ENCODE measurements around the gene MCF2L.
"Not testable (repeated sequence)": the region's sequence is repeated elsewhere in the genome, so short reads cannot be mapped to it uniquely, and the experiment has no call there.

The MCF2L gene

DNA sequence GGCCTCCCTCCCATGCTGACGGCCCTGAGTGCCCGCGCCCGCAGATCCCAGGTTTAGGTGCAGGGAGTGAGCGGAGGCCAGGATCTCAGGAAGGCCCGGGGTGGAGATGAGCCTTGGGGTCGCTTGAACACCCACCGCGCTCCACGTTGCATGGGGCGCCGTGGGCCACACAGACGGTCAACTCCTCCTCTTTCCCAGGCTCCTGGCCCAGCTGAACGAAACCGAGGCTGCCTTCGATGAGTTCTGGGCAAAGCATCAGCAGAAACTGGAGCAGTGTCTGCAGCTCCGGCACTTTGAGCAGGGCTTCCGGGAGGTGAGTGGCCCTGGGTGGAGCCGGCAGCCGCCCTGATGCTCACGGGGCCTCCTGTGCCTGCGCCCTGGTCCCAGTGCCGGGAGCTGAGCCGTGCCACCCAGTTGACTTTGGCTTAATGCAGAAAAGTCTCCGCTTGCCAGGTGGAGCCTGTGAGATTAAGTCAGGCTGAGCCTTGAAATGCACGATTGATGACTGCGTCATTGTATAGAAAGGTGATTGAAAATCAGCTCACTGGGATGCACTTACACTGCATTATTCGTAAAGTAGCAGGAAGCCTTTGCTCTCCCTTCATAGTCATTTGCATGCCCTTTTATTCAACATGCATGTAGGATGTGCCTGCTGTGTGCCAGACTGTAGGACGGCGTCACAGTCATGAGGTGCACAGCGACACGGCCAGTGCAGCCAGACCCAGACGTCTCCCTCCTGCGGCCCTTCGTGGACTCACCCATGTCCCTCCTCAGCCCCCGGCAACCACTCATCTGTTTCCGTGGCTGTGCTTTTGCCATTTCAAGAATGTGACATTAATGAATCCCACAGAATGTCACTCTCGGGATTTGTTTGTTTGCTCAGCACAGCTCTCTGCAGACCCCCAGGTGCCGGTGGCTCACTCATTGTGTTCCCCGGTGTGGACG is 101.1 kb downstream of the MCF2L start:
- DNase-seq = no peak

DNA sequence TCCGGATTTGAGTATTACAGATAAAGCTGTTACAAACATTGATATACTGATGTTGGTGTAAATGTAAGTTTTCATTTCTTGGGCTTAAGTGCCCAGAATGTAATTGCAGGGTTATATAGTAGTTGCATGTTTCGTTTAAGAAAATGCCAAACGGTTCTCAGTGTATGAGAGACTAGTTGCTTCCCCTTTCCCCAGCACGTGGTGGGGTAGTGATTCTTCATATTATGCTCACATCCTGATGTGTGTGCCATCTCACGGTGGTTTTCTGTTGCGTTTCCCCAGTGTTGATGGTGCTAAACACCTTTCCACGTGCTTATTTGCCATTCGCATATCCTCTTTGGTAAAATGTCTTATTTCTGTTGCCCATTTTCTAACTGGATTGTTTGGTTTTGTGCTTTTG is 101.8 kb downstream of the MCF2L start:
- DNase-seq = no peak

DNA sequence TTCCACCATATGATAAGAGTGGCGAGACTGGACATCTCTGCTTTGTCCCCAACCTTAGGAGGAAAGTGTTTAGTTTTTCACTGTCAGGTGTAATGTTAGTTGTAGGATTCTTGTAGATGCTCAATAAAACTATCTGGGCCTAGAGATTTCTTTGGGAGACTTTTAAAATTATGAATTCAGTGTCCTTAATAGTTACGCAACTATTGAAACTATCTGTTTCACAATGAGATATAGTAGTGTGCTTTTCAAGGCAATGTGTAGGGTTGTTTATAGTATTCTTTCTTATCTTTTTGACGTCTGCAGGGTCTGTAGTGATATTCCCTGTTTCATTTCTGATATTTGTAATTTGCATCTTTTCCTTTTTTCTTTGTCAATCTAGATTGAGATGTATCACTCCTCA is 103.4 kb downstream of the MCF2L start:
- no peak for DNase-seq

DNA sequence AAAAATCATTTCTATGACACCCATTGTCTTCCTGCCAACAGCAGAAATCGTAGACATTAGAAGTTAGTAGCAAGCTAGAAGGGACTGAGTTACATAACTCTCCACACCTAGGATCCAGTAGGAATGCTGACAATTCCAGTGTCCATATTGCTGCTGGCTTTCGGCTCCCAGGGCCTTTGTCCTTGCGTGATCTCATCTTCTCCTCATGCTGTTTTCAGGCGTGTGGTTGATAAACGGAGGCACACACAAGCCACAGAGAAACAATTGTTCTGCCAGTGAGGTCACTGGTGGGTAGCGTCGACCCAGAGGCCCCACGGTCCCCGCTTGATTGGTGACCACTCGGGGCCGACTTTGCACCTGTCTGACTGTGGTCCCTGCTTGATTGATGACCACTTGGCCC is 104.9 kb downstream of the MCF2L start:
- DNase-seq = no peak

DNA sequence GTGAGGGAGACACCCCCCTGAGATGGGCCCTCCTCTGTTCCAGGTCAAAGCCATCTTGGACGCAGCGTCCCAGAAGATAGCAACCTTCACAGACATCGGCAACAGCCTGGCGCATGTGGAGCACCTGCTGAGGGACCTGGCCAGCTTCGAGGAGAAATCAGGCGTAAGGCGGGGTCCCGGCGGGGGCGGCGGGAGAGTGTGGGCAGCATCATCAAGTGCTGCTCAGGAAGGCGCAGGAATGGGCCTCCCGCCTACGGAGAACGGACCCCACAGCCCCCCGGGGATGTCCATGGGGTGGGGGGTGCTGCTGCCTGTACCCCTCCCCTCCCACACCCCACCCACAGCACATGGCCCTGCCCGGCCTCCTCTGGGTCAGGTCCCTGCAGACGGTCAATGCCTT is 105.4 kb downstream of the MCF2L start:
- no peak for DNase-seq

DNA sequence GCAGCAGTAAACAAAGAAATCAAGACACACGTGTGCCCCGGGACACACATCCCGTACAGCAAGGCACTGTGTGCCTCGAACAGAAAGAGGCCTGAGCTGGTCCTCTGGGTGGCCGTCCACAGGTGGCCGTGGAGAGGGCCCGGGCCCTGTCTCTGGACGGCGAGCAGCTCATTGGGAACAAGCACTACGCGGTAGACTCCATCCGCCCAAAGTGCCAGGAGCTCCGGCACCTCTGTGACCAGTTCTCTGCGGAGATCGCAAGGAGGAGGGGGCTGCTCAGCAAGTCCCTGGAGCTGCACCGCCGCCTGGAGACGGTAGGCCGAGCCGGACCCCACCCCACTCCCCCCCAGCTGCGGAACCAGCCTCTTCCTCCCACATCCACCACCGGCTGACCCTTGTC is 105.9 kb downstream of the MCF2L start:
- no peak for DNase-seq

DNA sequence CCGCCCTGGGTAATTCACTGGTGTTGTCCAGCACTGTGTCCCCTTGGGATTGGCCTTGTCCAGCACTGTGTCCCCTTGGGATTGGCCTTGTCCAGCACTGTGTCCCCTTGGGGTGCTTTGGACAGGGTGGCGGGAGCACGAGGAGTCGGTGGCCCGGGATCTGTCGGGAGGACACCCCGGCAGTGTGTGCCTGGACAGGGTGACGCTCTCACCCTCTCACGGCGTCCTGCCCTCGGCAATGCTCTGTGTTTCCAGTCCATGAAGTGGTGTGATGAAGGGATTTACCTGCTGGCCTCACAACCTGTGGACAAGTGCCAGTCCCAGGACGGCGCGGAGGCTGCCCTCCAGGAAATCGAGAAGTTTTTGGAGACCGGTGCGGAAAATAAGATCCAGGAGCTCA is 106.7 kb downstream of the MCF2L start:
- no peak for DNase-seq

DNA sequence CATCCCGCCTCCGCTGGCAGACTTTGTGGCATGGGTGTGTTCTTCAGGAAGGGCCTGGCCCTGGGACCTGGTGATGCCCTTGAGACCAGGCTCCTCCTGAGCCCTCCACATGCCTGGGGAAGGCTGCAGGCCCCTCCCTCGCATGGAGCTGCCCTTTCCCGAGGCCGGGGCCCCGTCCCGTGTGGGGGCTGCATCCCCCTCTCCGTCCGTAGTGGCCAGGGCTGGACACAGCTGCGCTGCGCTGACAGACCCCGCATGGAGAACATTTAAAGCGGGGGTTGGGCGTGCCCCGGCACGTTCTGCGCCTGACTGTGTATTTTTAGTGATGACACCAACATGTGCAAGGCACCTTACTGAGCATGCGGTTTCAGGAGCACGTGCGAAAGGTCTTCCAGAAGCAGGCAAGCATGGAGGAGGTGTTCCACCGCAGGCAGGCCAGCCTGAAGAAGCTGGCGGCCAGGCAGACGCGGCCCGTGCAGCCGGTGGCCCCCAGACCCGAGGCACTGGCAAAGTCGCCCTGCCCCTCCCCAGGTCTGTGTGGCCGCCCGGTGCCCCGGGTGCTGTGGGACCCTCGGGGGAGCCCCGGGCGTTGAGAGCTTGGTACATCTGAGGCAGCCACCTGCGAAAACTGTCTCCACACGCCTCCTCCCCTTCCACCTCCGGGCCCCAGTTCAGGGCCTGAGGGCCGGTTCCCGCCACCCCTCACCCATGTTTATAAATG is 107.8 kb downstream of the MCF2L start:
- DNase-seq = no peak

DNA sequence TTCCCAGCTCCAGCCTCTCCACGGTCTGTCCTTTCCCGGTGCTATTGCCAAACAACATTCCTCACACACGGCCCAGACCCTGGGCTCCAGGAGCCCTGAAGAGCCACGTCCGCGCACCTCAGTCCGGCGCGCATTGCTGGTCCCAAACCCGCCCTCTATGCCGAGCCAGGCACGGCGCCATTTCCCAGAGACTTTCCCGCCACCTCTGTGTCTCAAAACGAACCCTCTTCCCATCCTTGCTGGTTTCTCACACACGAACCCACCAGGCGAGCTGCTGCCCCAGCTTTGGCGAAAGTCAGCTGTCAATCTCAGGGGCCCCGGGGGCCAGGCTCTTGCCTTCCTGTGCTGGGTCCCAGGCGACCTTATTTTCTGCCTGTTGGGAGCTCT is 108.5 kb downstream of the MCF2L start:
- DNase-seq = no peak

DNA sequence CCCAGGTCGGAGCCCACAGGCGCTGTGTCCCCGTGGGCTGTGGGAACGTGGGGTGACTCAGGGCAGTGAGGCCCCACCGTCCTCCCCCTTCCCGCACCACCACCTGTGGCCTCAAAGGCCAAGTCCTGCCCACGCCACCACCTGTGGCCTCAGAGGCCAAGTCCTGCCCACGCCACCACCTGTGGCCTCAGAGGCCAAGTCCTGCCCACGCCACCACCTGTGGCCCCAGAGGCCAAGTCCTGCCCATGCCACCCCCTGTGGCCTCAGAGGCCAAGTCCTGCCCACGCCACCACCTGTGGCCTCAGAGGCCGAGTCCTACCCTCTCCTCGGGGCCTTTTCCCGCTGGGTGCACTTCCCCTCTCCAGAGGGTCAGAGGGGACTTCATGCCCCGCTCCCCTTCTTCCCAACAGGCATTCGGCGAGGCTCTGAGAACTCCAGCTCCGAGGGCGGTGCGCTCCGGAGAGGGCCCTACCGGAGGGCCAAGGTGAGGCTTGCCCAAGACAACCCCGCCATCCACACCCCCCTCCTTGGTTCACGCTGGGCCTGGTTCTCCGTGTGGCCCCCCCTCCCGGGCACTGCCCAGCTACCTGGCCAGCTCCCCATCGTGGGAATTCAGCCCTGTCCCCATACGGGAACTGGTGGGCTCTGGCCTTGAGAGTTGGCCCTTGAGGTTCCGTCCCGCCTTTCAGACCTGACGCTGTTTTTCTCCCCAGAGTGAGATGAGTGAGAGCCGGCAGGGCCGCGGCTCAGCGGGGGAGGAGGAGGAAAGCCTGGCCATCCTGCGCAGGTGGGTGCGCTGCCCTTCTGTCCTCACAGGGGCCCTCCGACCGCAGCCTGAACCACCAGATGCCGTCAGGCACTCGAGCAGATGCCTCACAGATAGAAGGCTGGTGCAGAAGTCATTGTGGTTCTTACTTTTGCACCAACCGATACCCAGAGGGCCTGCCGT is 109.2 kb downstream of the MCF2L start:
- no peak for DNase-seq

DNA sequence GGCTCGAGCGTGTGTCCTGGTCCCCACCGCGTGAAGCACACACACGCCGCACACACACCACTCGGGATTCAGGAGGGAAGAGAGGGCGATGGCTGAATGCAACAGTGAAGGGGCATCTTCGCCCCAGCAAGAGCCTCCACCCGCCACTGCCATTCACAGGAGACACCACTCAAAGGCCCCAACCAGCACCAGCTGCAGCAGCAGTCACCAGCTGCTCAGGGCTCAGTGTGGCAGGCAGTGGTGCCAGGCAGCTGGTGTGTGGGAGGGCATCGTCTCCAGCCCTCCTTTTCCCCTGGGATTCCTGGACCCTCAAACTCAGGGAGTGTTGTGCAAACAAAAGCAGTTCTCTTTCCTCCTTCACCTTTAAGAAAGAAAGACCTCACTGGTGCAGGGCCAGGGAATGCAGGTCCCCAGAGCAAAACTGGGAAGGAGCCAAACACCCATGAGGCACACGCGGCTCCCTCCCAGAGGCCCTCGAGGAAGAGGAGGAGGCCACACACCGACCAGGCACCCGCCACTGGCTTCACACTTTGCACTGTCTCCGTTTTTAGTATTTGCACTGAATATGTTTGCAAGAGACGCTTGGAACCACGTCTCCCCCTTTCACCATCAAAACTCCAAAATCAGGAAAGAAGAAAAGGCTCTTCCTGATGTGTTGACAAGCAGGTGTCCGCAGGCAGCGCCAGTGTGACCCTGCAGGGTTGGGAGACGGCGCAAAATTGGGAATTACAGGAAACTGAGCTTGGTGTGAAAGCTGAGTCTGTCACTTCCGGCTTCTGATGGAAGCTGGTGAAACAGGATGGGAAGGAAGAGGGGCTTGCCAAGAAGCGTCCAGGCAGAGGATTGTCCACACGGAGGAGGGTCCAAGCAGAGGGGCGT is 110.1 kb downstream of the MCF2L start:
- no peak for DNase-seq

DNA sequence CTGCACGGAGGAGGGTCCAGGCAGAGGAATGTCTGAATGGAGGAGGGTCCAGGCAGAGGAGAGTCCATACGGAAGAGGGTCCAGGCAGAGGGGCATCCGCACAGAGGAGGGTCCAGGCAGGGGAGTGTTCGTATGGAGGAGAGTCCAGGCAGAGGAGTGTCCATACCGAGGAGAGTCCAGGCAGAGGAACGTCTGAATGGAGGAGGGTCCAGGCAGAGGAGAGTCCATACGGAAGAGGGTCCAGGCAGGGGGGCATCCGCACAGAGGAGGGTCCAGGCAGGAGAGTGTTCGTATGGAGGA is 110.7 kb downstream of the MCF2L start:
- DNase-seq = not testable (repeated sequence)

DNA sequence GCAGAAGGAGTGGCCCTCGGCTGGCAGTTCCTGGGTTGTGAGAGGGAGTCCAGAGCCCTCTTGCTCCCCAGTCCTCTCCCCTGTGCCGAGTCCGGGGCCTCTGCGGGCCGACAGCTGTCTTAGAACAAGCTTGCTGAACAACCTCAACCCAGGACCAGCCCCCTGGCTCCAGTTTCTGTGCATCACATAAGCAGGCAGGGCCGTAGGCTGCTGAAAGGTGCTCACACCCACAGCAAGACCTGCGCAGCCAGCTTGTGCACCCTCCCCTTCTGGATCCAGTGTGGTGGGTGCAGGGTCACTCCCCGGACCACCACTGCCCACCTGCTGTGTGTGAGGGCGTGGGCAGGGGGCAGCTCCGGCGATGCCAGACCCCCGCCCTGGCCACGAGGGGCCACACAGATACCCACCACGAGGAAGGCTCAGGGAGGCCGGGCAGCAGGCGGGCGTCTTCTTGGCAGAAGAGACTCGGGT is 111.4 kb downstream of the MCF2L start:
- no peak for DNase-seq

DNA sequence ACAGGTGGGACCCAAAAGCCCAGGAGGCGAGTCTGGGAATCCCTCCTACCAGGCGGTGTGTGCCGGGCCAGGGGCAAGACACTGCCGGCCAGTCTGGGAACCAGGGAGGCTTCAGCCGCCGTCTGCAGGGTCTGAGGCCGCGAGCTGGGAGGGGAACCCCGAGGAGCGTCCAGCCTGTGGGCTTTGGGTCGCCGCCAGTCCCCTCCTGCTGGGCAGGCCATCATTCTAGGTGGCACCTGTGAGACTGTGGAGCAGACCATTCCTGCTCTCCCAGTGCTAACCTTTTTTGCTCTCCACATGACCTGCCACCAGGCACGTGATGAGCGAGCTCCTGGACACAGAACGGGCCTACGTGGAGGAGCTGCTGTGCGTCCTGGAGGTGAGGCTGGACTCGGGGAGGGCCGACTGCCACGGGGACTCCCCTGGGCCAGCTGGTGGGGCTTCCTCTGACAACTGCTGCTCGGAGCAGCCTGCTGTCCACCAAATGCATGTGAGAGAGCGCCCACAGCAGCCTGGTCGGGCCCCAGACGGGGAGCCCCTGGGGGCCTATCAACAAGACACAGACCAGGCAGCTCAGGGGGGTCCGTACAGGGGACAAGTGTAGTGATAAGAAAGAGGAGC is 112.0 kb downstream of the MCF2L start:
- DNase-seq = no peak

DNA sequence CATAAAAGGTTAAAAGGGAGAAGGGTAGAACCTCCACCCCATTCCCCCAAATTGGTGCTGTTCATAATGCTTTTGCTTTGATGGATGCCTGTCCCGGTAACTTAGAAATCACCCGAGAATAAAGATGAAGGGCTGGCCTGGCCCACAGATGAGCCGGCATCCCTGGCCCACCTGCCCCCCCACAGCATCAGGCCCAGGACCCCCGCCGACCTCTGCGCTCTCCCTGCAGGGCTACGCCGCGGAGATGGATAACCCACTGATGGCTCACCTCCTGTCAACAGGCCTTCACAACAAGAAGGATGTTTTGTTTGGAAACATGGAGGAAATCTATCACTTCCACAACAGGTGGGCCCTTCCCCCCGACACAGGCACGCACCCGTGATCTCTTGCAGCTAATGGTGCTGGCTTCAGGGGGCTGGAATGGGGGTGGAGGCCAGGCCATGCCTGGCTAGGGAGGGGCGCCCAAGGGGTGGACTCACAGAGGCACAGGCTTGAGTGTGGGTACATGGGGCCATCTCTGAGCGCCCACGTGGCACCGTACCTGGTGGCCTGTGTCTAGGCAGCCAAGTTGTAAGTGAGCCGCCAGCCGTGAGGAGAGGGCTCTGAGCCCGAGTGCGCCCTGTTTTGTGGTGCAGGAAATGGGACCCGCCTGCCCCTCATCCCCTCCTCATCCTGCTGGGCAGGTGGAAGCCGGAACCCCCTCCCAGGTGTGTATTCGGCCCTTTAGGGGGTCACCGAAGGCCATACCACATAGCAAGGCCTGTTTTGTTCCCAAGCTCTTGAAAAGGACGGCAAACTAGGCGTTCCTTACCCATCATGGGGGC is 113.4 kb downstream of the MCF2L start:
- no peak for DNase-seq

DNA sequence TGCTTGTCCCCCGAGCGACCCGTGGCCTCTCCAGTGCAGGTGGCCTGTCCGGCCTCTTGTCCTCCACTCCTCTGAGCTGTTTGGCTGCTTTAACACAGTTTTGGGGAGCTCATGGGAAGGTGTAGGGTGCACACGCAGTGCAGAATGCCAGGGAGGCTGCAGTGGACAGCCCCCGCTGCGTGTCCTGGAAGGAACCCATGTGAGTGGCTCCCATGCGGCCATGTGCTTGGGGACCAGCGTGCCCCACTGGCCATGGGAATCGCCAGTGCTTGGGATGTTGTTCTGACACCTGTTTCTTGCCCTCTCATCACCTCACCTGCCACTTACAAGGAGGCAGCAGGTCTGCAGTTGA is 114.0 kb downstream of the MCF2L start:
- DNase-seq = no peak

DNA sequence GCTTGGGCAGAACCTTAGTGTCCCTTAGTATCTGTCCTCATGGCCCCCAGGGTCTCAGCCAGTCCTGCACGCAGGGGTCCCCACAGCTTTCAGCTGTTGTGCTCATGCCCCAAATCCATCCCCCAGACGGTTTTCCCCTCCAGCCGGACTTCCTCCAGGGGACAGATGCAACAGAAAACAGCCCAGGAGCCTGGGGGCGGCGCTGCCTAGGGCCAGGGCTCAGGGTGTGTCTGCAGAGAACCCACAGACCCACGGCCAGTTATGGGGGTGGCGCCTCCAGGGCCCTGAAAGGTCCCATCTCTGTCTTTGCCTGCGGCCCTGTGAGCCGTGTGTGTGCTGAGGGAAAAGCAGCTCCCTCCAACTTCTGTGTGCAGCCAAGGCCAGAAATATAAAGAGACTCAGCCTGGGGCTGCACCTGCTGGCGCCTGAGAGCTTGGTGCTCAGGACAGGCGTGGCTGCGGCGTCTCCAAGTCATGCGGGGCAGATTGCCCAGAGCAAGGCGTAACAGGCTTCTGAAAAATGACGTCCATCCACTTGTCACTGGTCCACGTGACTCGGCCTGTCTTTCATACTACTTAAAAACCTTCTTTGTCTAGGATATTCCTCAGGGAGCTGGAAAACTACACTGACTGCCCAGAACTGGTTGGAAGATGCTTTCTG is 114.5 kb downstream of the MCF2L start:
- no peak for DNase-seq

DNA sequence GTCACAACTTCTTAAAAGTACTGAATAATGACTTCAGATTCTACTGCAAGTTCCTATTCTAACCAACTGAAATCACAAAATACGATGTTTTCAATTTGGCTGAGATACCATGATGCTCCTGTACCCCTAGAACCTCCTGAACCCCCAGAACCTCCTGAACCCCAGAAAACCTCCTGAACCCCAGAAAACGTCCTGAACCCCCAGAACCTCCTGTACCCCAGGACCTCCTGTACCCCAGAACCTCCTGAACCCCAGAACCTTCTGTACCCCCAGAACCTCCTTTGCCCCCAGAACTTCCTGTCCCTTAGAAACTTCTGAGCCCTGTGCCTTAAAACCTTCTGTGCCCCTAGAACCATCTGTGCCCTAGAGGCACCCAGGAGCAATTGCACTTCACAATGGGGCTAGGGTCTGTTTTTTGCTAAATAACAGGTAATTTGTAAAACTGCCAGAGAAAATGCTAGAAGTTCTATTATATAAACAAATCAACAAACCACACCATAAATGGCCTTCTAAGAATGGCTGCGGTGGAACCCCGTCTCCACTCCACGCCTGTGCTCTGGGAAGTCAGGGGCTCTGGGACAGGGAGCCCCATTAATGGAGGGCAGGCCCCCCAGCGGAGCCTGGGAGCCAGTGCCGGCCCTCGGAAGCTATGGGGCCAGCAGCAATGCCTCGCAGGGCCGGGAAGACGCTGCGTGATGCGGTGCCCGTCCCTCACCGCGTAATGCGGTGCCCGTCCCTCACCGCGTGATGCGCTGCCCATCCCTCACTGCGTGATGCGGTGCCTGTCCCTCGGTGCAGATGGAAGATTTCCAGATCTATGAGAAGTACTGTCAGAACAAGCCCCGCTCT is 115.3 kb downstream of the MCF2L start:
- no peak for DNase-seq

DNA sequence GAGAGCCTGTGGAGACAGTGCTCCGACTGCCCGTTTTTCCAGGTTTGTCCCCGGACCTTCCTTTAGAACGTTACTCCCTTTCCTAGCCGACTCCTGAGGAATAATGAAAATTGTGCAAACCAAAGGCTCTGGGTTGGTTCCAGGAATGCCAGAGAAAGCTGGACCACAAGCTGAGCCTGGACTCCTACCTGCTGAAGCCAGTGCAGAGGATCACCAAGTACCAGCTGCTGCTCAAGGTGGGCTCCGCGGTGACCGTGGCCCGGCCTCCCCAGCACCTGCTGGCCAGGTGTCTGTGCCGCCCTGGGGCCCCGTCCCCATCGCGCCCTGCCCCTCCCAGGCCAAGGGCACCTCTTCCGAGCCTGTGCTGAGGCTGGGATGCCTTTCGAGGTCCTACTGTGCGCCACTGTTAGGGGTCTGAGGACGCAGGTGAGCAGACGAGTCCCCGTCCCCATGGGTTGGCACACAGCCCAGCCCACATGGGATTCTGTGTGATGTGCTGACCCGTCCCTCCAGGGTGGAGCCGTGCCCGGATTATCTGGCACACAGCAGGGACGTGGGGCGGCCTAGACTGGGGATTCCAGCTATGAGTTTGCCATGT is 116.0 kb downstream of the MCF2L start:
- no peak for DNase-seq

Data from fibroblast of skin of abdomen (primary cell).